Activated T-helper 1 cell treated with anti-CD3 and anti-CD28 coated beads, Interleukin-12 subunit alpha, Interleukin-12 subunit beta, Interleukin-2, Interleukin-4 antibody, amounts not matched to agents 30 ng/mL and 10 ng/mL and 1 ng/mL, durations not matched to agents 14 hours and 24 hours and 36 hours (primary cell): ENCODE data around the gene KDM4C. TPM values are rescaled to one million over a fixed set of nuclear protein-coding genes. Genes with fewer than 3 reads are reported as not detected.
"Not testable (repeated sequence)": the region's sequence is repeated elsewhere in the genome, so short reads cannot be mapped to it uniquely, and the experiment has no call there.

Experiments used
- DNase-seq: peaks from one replicate; pipeline ENCODE4 v3.0.0; 2021; ENCODE audit warnings: low spot score
- H3K27ac Mint-ChIP-seq: one replicate; pipeline ENCODE4 v1.8.0; 2021; ENCODE audit warnings: mild to moderate bottlenecking, mixed read lengths
- H3K27me3 Mint-ChIP-seq: one replicate; pipeline ENCODE4 v1.8.0; 2022; ENCODE audit warnings: mild to moderate bottlenecking, moderate library complexity, mixed read lengths; ENCODE audit not compliant: insufficient read depth
- H3K36me3 Mint-ChIP-seq: one replicate; pipeline ENCODE4 v1.8.0; 2021; ENCODE audit warnings: low read depth, mixed read lengths
- H3K4me1 Mint-ChIP-seq: one replicate; pipeline ENCODE4 v1.8.0; 2021; ENCODE audit warnings: low read depth, mixed read lengths
- H3K4me3 Mint-ChIP-seq: one replicate; pipeline ENCODE4 v1.8.0; 2021; ENCODE audit warnings: mild to moderate bottlenecking, moderate library complexity, mixed read lengths
- H3K9me3 Mint-ChIP-seq: one replicate; pipeline ENCODE4 v1.8.0; 2021; ENCODE audit warnings: mixed read lengths
- intact Hi-C: fragments of 100-400 bp; cut with micrococcal nuclease; formaldehyde crosslinking; loops from one replicate; pipeline ENCODE4 v1.15.1; 2024
- total RNA-seq: library from RNA; stranded (reverse); gene quantifications from 2 replicates; pipeline ENCODE4 v1.2.3, GENCODE V29; 2022

KDM4C gene
- total RNA-seq, 1 donor from 2014 or later, result 35.9 TPM

DNA sequence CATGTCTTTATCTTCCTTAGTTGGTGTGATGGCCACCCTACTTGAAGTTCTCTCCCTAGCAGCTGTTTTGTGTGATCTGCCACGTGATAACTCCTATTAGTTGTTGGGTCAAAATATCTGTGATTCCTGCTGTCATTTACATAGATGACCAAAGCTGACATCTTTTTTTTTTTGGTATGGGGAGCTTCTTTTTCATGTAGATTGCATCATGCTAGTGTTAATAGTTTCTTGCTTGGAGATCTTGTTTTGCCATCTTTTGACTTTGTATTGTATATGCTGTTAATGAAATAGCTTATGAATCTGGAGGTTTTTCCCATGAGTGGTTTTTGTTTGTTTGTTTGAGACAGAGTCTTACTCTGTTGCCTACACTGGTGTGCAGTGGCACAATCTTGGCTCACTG, 243.8 kb downstream of the KDM4C start:
- intact Hi-C loops, result no loop called here
- H3K36me3 Mint-ChIP-seq, result peaks cover 13% of the 10 kb centered on the region
- no peaks in the 10 kb centered on the region for H3K27me3 Mint-ChIP-seq
- no peak overlapping the region for H3K27ac Mint-ChIP-seq
- H3K4me3 Mint-ChIP-seq, result no peak overlapping the region
- H3K4me1 Mint-ChIP-seq, result no peaks in the 10 kb centered on the region
- no peaks in the 10 kb centered on the region for H3K9me3 Mint-ChIP-seq
- no peak for DNase-seq

GRCh38 chr9:7003861-7004260, 246.1 kb downstream of the KDM4C start:
- Mint-ChIP-seq H3K4me3 (no peak overlapping the region), H3K27ac (no peak overlapping the region), H3K36me3 (peaks cover 27% of the 10 kb centered on the region), H3K27me3 (no peaks in the 10 kb centered on the region), H3K9me3 (peaks cover 7% of the 10 kb centered on the region), H3K4me1 (no peaks in the 10 kb centered on the region)
- no peak for DNase-seq
- intact Hi-C loops, result no loop called here

DNA sequence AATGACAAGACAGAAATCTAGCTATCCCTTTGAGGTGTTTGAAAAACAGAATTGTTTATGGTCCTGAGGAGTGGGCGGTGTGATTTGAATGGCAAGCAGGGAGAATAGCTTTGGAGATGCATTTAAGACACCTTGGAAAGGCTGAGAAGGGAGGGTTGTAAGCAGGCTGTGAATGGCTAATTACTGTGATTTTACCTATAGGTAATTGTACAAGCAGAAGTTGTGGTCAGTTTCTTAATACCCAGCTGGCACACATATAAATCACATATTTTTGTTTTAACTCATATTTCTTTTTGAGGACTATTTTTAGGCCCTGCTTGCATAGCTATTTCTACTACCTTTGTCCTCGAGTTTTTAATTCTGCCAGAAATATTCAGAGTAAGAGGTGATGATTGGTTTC, 248.6 kb downstream of the KDM4C start:
- no peak overlapping the region for H3K4me3 Mint-ChIP-seq
- peaks cover 7% of the 10 kb centered on the region for H3K9me3 Mint-ChIP-seq

GRCh38 chr9:7008411-7008810, 250.6 kb downstream of the KDM4C start:
- Mint-ChIP-seq H3K4me3 (no peak overlapping the region), H3K36me3 (peaks cover 44% of the 10 kb centered on the region), H3K4me1 (peaks cover 16% of the 10 kb centered on the region), H3K27me3 (no peaks in the 10 kb centered on the region), H3K9me3 (peaks cover 7% of the 10 kb centered on the region), H3K27ac (no peak overlapping the region)
- intact Hi-C loops, result no loop called here
- no peak for DNase-seq

More for the DNA sequence above, 248.6 kb downstream of the KDM4C start:
- intact Hi-C loops, result no loop called here
- Mint-ChIP-seq H3K36me3 (peaks cover 38% of the 10 kb centered on the region), H3K27me3 (no peaks in the 10 kb centered on the region), H3K27ac (no peak overlapping the region), H3K4me1 (peaks cover 5% of the 10 kb centered on the region)
- no peak for DNase-seq

- intact Hi-C loops, result no loop called here
- Mint-ChIP-seq H3K4me3 (no peak overlapping the region), H3K27ac (no peak overlapping the region), H3K27me3 (no peaks in the 10 kb centered on the region), H3K36me3 (peaks cover 50% of the 10 kb centered on the region), H3K4me1 (peaks cover 16% of the 10 kb centered on the region), H3K9me3 (peaks cover 7% of the 10 kb centered on the region)
- DNase-seq, result no peak
Measured at GRCh38 chr9:7009065-7009464, 251.3 kb downstream of the KDM4C start.

- H3K27me3 Mint-ChIP-seq, result no peaks in the 10 kb centered on the region
- intact Hi-C loops, result no loop called here
- peaks cover 49% of the 10 kb centered on the region for H3K36me3 Mint-ChIP-seq
- DNase-seq, result peak; percentile 19
- H3K4me1 Mint-ChIP-seq, result peaks cover 16% of the 10 kb centered on the region
- H3K9me3 Mint-ChIP-seq, result peaks cover 7% of the 10 kb centered on the region
- no peak overlapping the region for H3K4me3 Mint-ChIP-seq
- peak overlapping the region; percentile 37 for H3K27ac Mint-ChIP-seq
Measured at GRCh38 chr9:7011395-7012067, 253.8 kb downstream of the KDM4C start.

GRCh38 chr9:7027996-7028395, 270.2 kb downstream of the KDM4C start:
- intact Hi-C loops, result no loop called here
- H3K4me1 Mint-ChIP-seq, result no peaks in the 10 kb centered on the region
- H3K4me3 Mint-ChIP-seq, result no peak overlapping the region
- peaks cover 23% of the 10 kb centered on the region for H3K36me3 Mint-ChIP-seq
- H3K27ac Mint-ChIP-seq, result no peak overlapping the region
- H3K9me3 Mint-ChIP-seq, result no peaks in the 10 kb centered on the region
- DNase-seq, result no peak
- H3K27me3 Mint-ChIP-seq, result no peaks in the 10 kb centered on the region

- Mint-ChIP-seq H3K36me3 (peaks cover 24% of the 10 kb centered on the region), H3K27me3 (no peaks in the 10 kb centered on the region), H3K27ac (no peak overlapping the region), H3K9me3 (no peaks in the 10 kb centered on the region), H3K4me3 (no peak overlapping the region), H3K4me1 (no peaks in the 10 kb centered on the region)
- DNase-seq, result no peak
- intact Hi-C loops, result no loop called here
Measured at GRCh38 chr9:7028591-7028990, 270.8 kb downstream of the KDM4C start.

DNA sequence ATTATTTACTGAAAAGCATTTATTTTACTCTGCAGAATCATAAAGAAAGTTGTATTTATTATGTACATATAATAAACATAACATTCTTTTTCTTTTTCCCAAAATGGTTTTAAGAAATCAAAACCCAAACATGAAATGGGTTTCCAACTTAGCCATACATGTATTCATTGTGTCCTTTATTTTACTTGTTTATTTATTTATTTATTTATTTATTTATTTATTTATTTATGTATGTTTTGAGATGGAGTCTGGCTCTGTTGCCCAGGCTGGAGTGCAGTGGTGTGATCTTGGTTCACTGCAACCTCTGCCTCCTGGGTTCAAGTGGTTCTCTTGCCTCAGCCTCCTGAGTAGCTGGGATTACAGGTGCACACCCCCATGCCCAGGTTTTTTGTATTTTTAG, 273.2 kb downstream of the KDM4C start:
- H3K4me1 Mint-ChIP-seq, H3K4me3 Mint-ChIP-seq, H3K27me3 Mint-ChIP-seq, intact Hi-C loops, H3K9me3 Mint-ChIP-seq, DNase-seq, H3K27ac Mint-ChIP-seq: not testable (repeated sequence)
- H3K36me3 Mint-ChIP-seq, result peaks cover 22% of the 10 kb centered on the region

DNA sequence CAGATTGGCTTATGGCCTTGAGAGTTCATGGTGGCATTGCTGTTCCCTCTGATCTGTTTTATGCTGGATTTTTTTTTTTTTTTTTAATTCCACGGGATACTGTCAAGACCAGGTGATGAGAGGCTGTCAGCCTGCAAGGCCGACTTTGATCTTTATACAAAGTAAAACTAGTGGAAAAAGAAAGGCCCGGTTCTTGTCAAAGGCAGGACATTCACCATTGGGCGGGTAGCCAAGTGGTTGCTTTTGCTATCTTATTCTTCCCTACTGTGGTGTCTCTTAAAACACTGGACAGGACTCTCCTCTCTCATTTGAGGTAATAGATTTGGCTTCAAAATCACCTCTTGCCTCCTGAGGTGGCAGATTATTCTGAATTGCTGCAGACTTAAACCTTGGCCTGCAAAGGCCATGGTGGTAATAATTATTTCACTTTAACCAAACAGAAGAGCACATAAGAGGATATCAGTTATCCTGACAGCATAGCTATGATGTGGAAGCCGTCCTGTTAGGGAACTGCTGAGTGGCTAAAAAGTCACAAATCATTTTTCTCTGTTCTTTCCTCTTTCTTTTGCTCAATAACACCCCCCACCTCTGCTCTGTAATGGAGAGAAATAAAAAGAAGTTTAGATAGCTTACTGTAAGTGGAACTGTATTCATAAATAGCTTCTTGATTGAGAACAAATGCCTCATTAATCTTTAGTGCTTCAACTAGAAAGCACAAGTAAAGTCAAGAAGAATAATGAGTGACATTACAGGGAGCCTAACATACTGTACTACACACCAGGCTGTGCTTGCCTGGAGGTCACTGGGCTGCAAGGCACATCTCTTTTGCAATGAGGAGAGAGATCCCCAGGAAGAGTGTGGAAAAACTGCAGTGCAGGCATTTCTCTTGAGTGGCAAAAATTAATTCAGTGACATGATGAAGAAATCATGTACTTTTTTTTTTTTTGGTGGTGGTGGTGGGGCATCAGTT, 275.6 kb downstream of the KDM4C start:
- no peak overlapping the region for H3K27ac Mint-ChIP-seq
- intact Hi-C loops, result no loop called here
- no peaks in the 10 kb centered on the region for H3K9me3 Mint-ChIP-seq
- peaks cover 20% of the 10 kb centered on the region for H3K36me3 Mint-ChIP-seq
- no peak overlapping the region for H3K4me3 Mint-ChIP-seq
- no peak for DNase-seq
- H3K4me1 Mint-ChIP-seq, result no peaks in the 10 kb centered on the region
- no peaks in the 10 kb centered on the region for H3K27me3 Mint-ChIP-seq

- no peaks in the 10 kb centered on the region for H3K9me3 Mint-ChIP-seq
- no peak for DNase-seq
- H3K27ac Mint-ChIP-seq, result no peak overlapping the region
- intact Hi-C loops, result no loop called here
- H3K4me1 Mint-ChIP-seq, result no peaks in the 10 kb centered on the region
- no peaks in the 10 kb centered on the region for H3K27me3 Mint-ChIP-seq
- no peak overlapping the region for H3K4me3 Mint-ChIP-seq
- peaks cover 27% of the 10 kb centered on the region for H3K36me3 Mint-ChIP-seq
Measured at GRCh38 chr9:7037176-7037575, 279.4 kb downstream of the KDM4C start.

- intact Hi-C loops, result no loop called here
- Mint-ChIP-seq H3K4me3 (no peak overlapping the region), H3K27me3 (no peaks in the 10 kb centered on the region), H3K9me3 (no peaks in the 10 kb centered on the region), H3K27ac (no peak overlapping the region), H3K36me3 (peaks cover 28% of the 10 kb centered on the region), H3K4me1 (peaks cover 17% of the 10 kb centered on the region)
- no peak for DNase-seq
Measured at GRCh38 chr9:7042124-7042523, 284.4 kb downstream of the KDM4C start.

DNA sequence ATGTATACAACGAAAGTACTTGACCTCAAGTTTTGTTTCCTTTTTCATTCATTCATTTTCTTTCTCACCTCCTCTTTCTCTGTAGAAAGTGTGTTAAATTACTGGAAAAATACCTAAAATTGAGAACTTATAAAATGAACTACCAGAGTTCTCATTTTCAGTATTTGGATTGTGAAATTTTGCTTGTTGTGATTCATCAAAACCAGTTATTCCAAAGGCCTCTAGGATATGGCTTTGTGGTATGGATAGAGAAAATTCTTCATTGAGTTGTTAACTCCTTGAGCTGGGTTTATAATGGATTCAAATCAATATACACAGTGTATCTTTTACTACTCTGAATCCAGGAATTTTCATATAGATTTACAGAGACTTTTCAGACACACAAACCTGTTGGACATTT, 287.6 kb downstream of the KDM4C start:
- H3K4me1 Mint-ChIP-seq, result peaks cover 17% of the 10 kb centered on the region
- peak overlapping the region; percentile 54 for H3K27ac Mint-ChIP-seq
- H3K9me3 Mint-ChIP-seq, result no peaks in the 10 kb centered on the region
- H3K27me3 Mint-ChIP-seq, result no peaks in the 10 kb centered on the region
- H3K4me3 Mint-ChIP-seq, result no peak overlapping the region
- H3K36me3 Mint-ChIP-seq, result peaks cover 36% of the 10 kb centered on the region
- DNase-seq, result no peak
- intact Hi-C loops, result loop anchor here (2.0 kb wide), 1 partner anchor 489 kb away; no protein-coding TSS in a partner anchor
